Left renal cortex interstitium (tissue), 4 donors: ENCODE data around the gene HBB. TPM values are rescaled to one million over a fixed set of nuclear protein-coding genes. Genes with fewer than 3 reads are reported as not detected.
"Not testable (repeated sequence)": the region's sequence is repeated elsewhere in the genome, so short reads cannot be mapped to it uniquely, and the experiment has no call there.

Source experiments
- DNase-seq, 4 donors: peaks; one replicate each; pipeline ENCODE4 v3.0.0-alpha.2; 2013; ENCODE audit warnings: low read depth in 4 of 4, low spot score in 2 of 4, missing footprints in 1 of 4
- polyA plus RNA-seq, 4 donors: library from polyadenylated mRNA; unstranded; fragments of 120-200 nt; gene quantifications; one replicate each; pipeline ENCODE4 v1.2.1, GENCODE V29; 2013; ENCODE audit not compliant: insufficient read length in 4 of 4

The HBB gene
- 100 to 1,000 TPM in 3 of 4 donors, 10 to 100 TPM in 1; 91.1 to 212 (median 149) TPM for polyA plus RNA-seq

DNA sequence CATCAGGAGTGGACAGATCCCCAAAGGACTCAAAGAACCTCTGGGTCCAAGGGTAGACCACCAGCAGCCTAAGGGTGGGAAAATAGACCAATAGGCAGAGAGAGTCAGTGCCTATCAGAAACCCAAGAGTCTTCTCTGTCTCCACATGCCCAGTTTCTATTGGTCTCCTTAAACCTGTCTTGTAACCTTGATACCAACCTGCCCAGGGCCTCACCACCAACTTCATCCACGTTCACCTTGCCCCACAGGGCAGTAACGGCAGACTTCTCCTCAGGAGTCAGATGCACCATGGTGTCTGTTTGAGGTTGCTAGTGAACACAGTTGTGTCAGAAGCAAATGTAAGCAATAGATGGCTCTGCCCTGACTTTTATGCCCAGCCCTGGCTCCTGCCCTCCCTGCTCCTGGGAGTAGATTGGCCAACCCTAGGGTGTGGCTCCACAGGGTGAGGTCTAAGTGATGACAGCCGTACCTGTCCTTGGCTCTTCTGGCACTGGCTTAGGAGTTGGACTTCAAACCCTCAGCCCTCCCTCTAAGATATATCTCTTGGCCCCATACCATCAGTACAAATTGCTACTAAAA, at the start of gene HBB:
TSS of gene HBB (minus strand) at position 340 of the 579 bp plus-strand sequence. CDS start at position 290, 50 bp downstream.
- no peak for DNase-seq

DNA sequence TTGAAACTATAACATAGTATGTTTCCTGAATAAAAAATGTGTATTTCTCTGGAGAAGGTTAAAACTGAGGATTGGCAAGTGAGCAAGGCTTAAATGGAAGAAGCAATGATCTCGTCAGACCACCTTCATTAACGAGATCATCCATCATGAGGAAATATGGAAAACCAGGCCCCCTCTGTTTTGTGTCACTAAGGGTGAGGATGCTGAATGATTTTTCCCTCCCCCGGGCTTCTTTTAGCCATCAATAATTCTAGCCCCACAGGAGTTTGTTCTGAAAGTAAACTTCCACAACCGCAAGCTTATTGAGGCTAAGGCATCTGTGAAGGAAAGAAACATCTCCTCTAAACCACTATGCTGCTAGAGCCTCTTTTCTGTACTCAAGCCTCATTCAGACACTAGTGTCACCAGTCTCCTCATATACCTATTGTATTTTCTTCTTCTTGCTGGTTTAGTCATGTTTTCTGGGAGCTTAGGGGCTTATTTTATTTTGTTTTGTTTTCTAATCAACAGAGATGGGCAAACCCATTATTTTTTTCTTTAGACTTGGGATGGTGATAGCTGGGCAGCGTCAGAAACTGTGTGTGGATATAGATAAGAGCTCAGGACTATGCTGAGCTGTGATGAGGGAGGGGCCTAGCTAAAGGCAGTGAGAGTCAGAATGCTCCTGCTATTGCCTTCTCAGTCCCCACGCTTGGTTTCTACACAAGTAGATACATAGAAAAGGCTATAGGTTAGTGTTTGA, 48.7 kb upstream of the HBB start:
- no peak for DNase-seq

DNA sequence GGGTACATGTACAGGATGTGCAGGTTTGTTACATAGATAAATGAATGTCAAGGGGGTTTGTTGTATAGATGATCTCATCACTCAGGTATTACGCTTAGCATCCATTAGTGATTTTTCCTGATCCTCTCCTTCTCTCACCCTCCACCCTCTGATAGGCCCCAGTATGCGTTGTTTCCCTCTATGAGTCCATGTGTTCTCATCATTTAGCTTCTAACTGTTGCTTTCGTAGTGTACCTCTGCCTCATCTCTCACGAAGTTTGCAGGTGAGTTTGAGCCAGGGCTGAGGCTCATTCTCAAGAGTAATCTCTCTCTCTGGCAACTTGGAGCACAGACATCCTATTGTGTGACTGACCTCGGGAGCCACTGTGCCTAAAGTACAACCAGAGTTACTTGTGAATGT, 47.5 kb upstream of the HBB start:
- DNase-seq = no peak

- no peak for DNase-seq
Observed at GRCh38 chr11:5272395-5273017, 45.6 kb upstream of the HBB start.

DNA sequence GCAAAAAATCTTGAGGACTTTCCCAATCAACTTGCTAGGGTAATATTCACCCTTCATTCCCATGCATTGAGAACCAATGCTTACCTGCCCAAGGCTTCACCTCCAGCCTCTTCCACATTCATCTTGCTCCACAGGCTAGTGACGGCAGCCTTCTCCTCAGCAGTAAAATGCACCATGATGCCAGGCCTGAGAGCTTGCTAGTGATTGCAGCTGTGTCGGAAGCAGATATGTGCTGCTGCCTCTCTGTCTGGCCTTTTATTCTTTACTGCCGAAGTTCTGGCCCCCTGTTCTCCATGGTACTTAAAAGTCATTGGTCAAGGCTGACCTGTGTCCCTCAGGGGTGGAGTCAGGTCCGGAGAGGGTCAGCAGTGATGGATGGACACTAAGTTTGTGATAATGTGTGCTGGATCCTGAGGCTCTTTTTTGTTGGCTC, 42.9 kb upstream of the HBB start, which contains the start of gene HBE1:
TSS of gene HBE1 (minus strand) at position 231 of the 433 bp plus-strand sequence. CDS start at position 176, 55 bp downstream.
- no peak for DNase-seq

DNA sequence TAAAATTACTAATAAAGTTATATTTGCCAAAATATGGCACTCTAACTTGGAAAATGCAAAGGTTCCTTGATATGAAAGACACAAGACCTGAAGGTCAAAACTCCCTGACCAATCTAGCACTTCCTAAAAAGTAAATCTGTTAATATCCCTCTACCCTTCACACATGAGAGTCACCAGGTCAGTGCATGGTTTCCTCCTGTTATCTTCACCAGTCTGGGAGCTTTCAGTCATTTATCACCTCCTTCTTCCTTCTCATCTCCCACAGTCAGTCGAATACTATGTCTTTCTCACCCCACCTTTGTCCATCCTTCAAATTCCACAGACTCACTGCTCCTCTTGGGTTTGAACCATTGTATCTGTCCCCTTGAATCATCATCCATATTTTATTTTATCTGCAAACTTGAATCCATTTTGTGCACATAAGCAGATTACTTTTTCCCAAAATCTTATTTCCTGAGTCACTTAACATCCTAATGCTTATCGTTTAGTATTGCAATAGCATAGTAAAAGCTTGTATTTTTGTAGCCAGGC, 40.2 kb upstream of the HBB start:
- no peak for DNase-seq

DNA sequence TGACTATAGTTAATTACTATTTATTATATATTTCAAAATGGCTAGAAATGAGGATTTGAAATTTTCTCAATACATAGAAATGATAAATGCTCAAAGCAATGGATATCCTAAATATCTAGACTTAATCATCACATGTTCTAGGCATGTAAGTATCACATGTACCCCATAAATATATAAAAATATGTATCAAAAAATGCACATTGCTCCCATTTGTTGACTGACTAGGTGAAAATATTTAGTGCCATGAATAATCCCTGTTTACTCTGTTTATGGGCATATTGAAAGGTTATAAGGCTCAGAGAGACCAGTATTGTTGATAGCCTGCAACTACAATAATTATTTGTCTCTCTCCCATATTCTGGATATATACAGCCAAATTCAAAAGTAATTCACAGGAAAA, 39.7 kb upstream of the HBB start:
- no peak for DNase-seq

- no peak for DNase-seq
Observed at GRCh38 chr11:5265832-5266231, 39.0 kb upstream of the HBB start.

- no peak for DNase-seq
Observed at GRCh38 chr11:5258543-5259262, 31.8 kb upstream of the HBB start.

DNA sequence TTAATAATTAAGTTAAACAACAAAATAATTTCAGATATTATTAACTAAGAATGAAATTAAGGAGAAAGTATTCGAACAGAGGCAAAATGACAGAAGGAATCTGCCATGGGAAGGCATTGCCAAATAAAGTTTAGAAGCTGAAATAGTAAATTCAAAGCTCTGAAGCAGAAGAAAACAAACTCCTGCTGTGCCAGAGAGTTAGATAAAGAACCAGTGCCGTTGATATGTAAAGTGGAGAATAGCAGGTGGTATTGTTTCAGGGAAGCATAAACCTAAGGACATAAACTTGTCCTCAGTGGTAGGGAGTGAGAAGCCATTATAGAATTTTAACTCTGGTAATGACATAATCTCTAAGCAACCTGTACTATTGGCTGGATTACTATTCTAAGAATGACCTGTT, 30.4 kb upstream of the HBB start:
- no peak for DNase-seq

DNA sequence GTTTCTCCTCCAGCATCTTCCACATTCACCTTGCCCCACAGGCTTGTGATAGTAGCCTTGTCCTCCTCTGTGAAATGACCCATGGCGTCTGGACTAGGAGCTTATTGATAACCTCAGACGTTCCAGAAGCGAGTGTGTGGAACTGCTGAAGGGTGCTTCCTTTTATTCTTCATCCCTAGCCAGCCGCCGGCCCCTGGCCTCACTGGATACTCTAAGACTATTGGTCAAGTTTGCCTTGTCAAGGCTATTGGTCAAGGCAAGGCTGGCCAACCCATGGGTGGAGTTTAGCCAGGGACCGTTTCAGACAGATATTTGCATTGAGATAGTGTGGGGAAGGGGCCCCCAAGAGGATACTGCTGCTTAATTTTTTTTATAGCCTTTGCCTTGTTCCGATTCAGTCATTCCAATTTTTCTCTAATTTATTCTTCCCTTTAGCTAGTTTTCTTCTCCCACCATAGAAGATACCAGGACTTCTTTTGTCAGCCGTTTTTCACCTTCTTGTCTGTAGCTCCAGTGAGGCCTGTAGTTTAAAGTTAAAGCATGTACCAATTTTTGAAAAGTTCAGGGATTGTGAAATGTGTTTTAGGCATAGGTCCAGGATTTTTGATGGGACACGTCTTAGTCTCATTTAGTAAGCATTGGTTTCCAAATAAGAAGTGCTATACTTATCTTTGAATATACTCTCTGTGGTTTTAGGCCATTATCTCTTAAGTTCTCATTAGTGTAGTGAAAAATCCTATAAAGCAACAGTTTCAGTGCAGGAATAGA, 28.0 kb upstream of the HBB start, which contains the start of gene HBG2:
TSS of gene HBG2 (minus strand) at position 136 of the 768 bp plus-strand sequence. CDS start at position 83, 53 bp downstream.
- DNase-seq = not testable (repeated sequence)

DNA sequence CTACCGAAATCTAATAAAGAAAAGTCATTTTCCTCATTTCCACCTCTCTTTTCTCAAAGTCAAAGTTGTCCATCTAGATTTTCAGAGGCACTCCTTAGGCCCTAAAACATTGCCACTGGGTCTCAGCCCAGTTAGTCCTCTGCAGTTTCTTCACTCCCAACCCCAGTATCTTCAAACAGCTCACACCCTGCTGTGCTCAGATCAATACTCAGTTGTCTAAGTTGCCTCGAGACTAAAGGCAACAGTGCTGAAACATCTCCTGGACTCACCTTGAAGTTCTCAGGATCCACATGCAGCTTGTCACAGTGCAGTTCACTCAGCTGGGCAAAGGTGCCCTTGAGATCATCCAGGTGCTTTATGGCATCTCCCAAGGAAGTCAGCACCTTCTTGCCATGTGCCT, 27.2 kb upstream of the HBB start:
- DNase-seq = not testable (repeated sequence)

DNA sequence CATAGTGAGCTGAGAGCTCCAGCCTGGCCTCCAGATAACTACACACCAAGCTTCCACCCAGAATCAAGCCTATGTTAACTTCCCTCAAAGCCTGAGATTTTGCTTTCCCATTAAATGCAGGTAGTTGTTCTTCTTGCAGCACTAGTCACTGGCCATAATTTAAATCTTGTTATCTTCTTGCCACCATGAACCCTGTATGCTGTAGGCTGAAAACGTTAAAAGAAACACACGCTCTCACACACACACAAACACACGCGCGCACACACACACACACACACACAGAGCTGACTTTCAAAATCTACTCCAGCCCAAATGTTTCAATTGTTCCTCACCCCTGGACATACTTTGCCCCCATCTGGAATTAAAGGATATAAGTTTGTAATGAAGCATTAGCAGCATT, 26.6 kb upstream of the HBB start:
- not testable (repeated sequence) for DNase-seq

GRCh38 chr11:5252919-5253265, 26.0 kb upstream of the HBB start:
- no peak for DNase-seq

GRCh38 chr11:5252192-5252918, 25.5 kb upstream of the HBB start:
- no peak for DNase-seq

- DNase-seq = no peak
Observed at GRCh38 chr11:5251746-5252145, 24.9 kb upstream of the HBB start.

DNA sequence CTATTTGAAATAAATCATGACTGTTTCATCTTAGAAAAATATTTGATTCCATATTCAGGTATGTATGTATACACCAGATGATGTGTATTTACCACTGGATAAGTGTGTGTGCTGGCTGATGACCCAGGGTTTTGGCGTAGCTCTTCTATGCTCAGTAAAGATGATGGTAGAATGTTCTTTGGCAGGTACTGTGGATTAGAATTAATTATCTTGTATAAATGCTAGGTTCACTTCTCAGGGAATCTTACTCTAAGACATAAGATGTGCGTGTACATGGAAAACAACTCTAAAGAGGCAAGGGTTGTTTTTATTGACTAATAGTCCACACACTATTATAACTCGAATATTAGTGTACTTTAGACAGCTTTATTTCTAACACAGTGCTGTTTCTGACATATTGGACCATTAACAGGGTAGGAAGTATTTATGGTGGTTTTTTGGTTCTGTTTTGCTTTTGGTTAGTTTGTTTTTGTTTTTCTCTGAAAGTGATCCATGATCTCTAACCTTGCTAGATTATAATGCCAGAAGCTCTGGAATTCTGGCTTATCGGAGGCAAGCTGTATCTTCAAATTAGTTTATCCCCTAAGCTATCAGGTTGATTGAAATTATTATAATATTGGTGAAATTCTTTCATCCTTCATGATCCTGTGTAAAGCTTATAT, 23.8 kb upstream of the HBB start:
- DNase-seq = no peak

DNA sequence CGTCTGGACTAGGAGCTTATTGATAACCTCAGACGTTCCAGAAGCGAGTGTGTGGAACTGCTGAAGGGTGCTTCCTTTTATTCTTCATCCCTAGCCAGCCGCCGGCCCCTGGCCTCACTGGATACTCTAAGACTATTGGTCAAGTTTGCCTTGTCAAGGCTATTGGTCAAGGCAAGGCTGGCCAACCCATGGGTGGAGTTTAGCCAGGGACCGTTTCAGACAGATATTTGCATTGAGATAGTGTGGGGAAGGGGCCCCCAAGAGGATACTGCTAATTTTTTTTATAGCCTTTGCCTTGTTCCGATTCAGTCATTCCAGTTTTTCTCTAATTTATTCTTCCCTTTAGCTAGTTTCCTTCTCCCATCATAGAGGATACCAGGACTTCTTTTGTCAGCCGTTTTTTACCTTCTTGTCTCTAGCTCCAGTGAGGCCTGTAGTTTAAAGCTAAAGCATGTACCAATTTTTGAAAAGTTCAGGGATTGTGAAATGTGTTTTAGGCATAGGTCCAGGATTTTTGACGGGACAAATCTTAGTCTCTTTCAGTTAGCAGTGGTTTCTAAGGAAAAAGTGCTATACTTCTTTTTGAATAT, 23.0 kb upstream of the HBB start, which contains the start of gene HBG1:
TSS of gene HBG1 (minus strand) at position 51 of the 590 bp plus-strand sequence. CDS start 53 bp downstream, outside the sequence.
- DNase-seq = not testable (repeated sequence)
